HG02981 (cell line): Measurements from ENCODE around the gene C4orf36.

Experiments used
- ATAC-seq: cut with Tn5 transposase; IDR thresholded peaks from one replicate; pipeline ENCODE4 v1.9.1; 2021; ENCODE audit warnings: mild to moderate bottlenecking, moderate library complexity; ENCODE audit not compliant: unreplicated experiment

Gene C4orf36

GRCh38 chr4:86857341-86858052 lies 34.7 kb downstream of the C4orf36 start:
- ATAC-seq, result no peak

- ATAC-seq, result no peak
These were observed 35.3 kb downstream of the C4orf36 start for GRCh38 chr4:86856896-86857295.

GRCh38 chr4:86855572-86855971 lies 36.6 kb downstream of the C4orf36 start:
- no peak for ATAC-seq

GRCh38 chr4:86853209-86853608 lies 39.0 kb downstream of the C4orf36 start:
- no peak for ATAC-seq

GRCh38 chr4:86848732-86849619 lies 43.2 kb downstream of the C4orf36 start, which contains the start of gene SLC10A6:
Gene SLC10A6 (minus strand): TSS chr4:86849384. CDS start chr4:86849115, 269 bp downstream.
- no peak for ATAC-seq

GRCh38 chr4:86848136-86848535 lies 44.1 kb downstream of the C4orf36 start:
- ATAC-seq, result no peak

- ATAC-seq, result no peak
These were observed 44.7 kb downstream of the C4orf36 start for GRCh38 chr4:86847571-86847970.

GRCh38 chr4:86846921-86847320 lies 45.3 kb downstream of the C4orf36 start:
- ATAC-seq, result no peak

- no peak for ATAC-seq
These were observed 46.6 kb downstream of the C4orf36 start for GRCh38 chr4:86845593-86845992.

- ATAC-seq, result no peak
These were observed 50.9 kb downstream of the C4orf36 start for GRCh38 chr4:86841309-86841708.

GRCh38 chr4:86840858-86841257 lies 51.4 kb downstream of the C4orf36 start:
- no peak for ATAC-seq

GRCh38 chr4:86837691-86838503 lies 54.3 kb downstream of the C4orf36 start:
- no peak for ATAC-seq

GRCh38 chr4:86835677-86836076 lies 56.5 kb downstream of the C4orf36 start:
- no peak for ATAC-seq

GRCh38 chr4:86834901-86835300 lies 57.3 kb downstream of the C4orf36 start:
- ATAC-seq, result no peak

GRCh38 chr4:86833615-86834014 lies 58.6 kb downstream of the C4orf36 start:
- no peak for ATAC-seq

GRCh38 chr4:86831262-86832130 lies 60.7 kb downstream of the C4orf36 start:
- no peak for ATAC-seq
